GM13977 (cell line): ENCODE measurements around the gene RBAK.
"Not testable (repeated sequence)": the region's sequence is repeated elsewhere in the genome, so short reads cannot be mapped to it uniquely, and the experiment has no call there.

Experiments used
- DNase-seq: peaks from one replicate; pipeline ENCODE4 v3.0.0; 2012; ENCODE audit warnings: low spot score
- CTCF ChIP-seq: IDR thresholded peaks from 2 replicates; pipeline ENCODE4 v1.5.1; 2012; ENCODE audit warnings: mild to moderate bottlenecking, control low read depth; ENCODE audit not compliant: insufficient read depth; ENCODE audit errors: extremely low read depth, missing control alignments
- in situ Hi-C: fragments of 300-500 bp; cut with MboI; formaldehyde crosslinking; loops from one replicate; pipeline ENCODE4 v1.12.0; 2022; ENCODE audit warnings: low sequenced_read_pairs, low pct_unique_long_range_greater_than_20kb, mixed read lengths, inconsistent platforms; ENCODE audit not compliant: unreplicated experiment

Gene RBAK

DNA sequence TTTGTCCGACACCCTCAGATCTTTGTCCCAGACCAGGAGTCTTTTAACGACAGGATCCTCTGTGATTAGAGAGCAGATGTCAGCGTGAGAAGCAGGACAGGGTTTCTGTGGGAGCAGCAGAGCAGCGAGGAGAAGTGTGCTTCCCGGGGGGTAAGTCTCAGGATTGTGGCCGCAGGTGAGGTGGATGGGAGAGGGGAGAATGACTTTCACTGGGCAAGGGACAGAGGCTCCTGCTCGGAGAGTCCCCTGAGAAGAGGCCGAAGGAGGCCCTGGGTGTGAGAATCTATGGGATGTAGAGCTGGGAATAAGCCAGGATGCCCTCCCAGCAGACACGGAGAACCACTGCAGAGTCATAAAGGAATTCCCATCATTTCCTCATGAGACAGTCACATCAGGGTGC lies 10.4 kb upstream of the RBAK start:
- TF ChIP-seq CTCF, result no peak
- DNase-seq, result no peak
- in situ Hi-C loops, result no loop called here

DNA sequence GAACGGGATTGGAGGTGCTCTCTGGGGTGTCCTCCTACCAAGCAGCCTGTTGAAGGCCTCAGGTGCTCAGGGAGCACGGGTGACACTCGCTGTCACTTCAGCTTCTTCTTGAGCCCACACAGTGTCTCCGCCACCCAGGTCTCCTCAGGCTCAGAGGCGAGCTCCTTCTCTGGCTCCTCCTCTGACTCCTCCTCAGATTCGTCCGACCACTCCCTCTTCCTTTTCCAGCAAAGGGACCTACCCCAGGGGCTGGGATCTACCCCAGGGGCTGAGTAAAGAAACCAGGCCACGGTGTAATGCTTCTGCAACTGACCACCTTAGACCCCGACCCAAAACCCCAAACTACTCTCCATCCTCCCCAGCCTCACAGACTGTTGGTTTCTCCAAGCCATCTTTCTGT lies 9.2 kb upstream of the RBAK start:
- in situ Hi-C loops, result no loop called here
- DNase-seq, result no peak
- no peak for TF ChIP-seq CTCF

DNA sequence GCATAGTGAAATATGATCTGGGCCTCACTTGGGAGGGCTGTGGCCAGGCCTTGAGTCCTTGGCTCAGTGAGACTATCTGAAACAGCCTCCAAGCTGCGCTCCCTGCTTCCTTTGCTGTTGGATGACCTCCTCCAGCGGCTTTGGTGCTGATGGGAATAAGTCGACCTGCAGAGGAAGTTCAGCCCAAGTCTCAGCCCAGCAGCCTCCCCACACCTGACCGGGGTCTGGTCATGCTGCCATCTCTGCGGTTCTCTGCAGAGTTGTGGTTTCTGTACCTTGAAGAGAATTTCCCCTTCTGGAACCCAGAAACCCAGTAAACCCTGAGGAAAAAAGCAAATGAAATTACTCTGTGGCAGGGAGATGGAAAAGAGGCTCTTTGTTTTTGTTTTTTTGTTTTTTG lies 4.6 kb upstream of the RBAK start:
- TF ChIP-seq CTCF, result no peak
- in situ Hi-C loops, result no loop called here
- DNase-seq, result no peak

GRCh38 chr7:5043661-5044060 lies 2.0 kb upstream of the RBAK start:
- TF ChIP-seq CTCF, result no peak
- DNase-seq, result no peak
- in situ Hi-C loops, result no loop called here

GRCh38 chr7:5046397-5046732 lies 705 bp downstream of the RBAK start:
- DNase-seq, in situ Hi-C loops: not testable (repeated sequence)

DNA sequence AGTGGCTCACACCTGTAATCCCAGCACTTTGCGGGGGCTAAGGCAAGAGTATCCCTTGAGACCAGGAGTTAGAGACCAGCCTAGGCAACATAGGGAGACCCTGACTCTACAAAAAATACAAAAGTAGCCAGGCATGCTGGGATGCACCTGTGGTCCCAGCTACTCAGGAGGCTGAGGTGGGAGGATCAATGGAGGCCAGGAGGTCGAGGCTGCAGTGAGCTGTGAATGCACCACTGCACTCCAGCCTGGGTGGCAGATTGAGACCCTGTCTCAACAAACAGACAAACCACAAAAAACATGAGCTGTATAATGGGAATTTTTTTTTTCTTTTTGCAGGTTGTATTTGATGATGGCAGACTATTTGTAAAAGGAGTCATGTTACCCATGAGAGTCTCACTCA lies 1.5 kb downstream of the RBAK start:
- DNase-seq, in situ Hi-C loops: not testable (repeated sequence)

GRCh38 chr7:5050676-5051075 lies 5.0 kb downstream of the RBAK start:
- TF ChIP-seq CTCF, result no peak
- no peak for DNase-seq
- in situ Hi-C loops, result no loop called here

DNA sequence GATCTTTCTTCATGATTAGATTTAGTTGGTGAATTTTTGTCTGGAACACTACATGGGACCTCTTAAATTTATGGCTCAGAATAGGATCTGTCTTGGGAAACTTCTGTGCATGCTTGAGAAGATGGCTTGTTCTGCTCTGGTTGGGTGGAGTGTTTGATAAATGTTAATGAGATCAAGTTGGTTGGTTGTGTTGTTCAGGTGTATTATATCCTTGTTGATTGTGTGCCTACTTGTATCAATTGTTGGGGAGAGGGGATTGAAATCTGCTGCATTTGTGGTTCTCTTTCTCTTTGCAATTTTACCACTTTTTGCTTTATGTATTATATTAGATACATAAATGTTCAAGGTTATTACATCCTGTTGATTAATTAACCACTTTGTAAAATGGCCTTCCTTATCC lies 6.1 kb downstream of the RBAK start:
- DNase-seq, in situ Hi-C loops: not testable (repeated sequence)
